Naive thymus-derived CD4-positive, alpha-beta T cell (primary cell): ENCODE measurements around the gene PANK4. TPM values are rescaled to one million over a fixed set of nuclear protein-coding genes. Genes with fewer than 3 reads are reported as not detected.

ENCODE experiments used
- ATAC-seq: fragments of 150-1000 bp; cut with Tn5 transposase; 2 replicates; pipeline ENCODE4 v1.10.0; 2021; ENCODE audit warnings: mild to moderate bottlenecking, moderate library complexity
- CTCF ChIA-PET: fragments of 350-600 bp; sonication (Branson Sonifier 250); formaldehyde crosslinking; loops from one replicate; lab custom pipeline; 2021; ENCODE audit warnings: antibody characterized with exemption; lab: Charles Lee
- POLR2A ChIA-PET: fragments of 350-600 bp; sonication (Branson Sonifier 250); formaldehyde crosslinking; loops from one replicate; lab custom pipeline; 2021; ENCODE audit warnings: antibody characterized with exemption, inconsistent platforms; lab: Charles Lee
- DNase-seq, 9 donors: peaks; one replicate each; pipeline versions ENCODE4 v3.0.0 to v3.0.0-alpha.2; 2020 to 2022; ENCODE audit warnings: mixed read lengths in 1 of 9
- H3K27ac ChIP-seq: one replicate; pipeline ENCODE4 v1.7.0; 2013; ENCODE audit warnings: mild to moderate bottlenecking, low read depth, low read length, moderate library complexity
- H3K27me3 ChIP-seq, 2 donors: one replicate each; pipeline ENCODE4 v1.7.0; 2013; ENCODE audit warnings: low read length in 2 of 2, mild to moderate bottlenecking in 2 of 2, moderate library complexity in 2 of 2; ENCODE audit not compliant: control insufficient read depth in 2 of 2, insufficient read depth in 2 of 2
- H3K36me3 ChIP-seq, 3 experiments: 1 replicate in 2 of 3; 2 replicates in 1 of 3; pipeline ENCODE4 v1.7.0; 2013; ENCODE audit warnings: low read length in 3 of 3, mild to moderate bottlenecking in 3 of 3, moderate library complexity in 1 of 3; ENCODE audit not compliant: insufficient read depth in 3 of 3, control insufficient read depth in 2 of 3
- H3K4me1 ChIP-seq, 2 donors: one replicate each; pipeline ENCODE4 v1.7.0; 2013; ENCODE audit warnings: low read length in 2 of 2, mild to moderate bottlenecking in 2 of 2, moderate library complexity in 1 of 2; ENCODE audit not compliant: control insufficient read depth in 2 of 2, insufficient read depth in 2 of 2
- H3K4me3 ChIP-seq: 2 replicates; pipeline ENCODE4 v1.7.0; 2013; ENCODE audit warnings: mild to moderate bottlenecking, low read length
- H3K9me3 ChIP-seq, 3 experiments: 1 replicate in 2 of 3; 2 replicates in 1 of 3; pipeline ENCODE4 v1.7.0; 2013; ENCODE audit warnings: low read length in 3 of 3; ENCODE audit not compliant: control insufficient read depth in 2 of 3
- H3K27ac Mint-ChIP-seq, 9 donors: one replicate each; pipeline ENCODE4 v1.8.0; 2020 to 2022; ENCODE audit warnings: mixed read lengths in 9 of 9, mild to moderate bottlenecking in 8 of 9, moderate library complexity in 5 of 9, inconsistent platforms in 2 of 9
- H3K27me3 Mint-ChIP-seq, 5 donors: one replicate each; pipeline ENCODE4 v1.8.0; 2021 to 2022; ENCODE audit warnings: mixed read lengths in 5 of 5, mild to moderate bottlenecking in 1 of 5
- H3K36me3 Mint-ChIP-seq, 5 donors: one replicate each; pipeline ENCODE4 v1.8.0; 2020 to 2022; ENCODE audit warnings: mixed read lengths in 5 of 5, mild to moderate bottlenecking in 3 of 5, inconsistent platforms in 1 of 5
- H3K4me1 Mint-ChIP-seq, 7 donors: one replicate each; pipeline ENCODE4 v1.8.0; 2020 to 2022; ENCODE audit warnings: mixed read lengths in 7 of 7, mild to moderate bottlenecking in 3 of 7, inconsistent platforms in 1 of 7
- H3K4me3 Mint-ChIP-seq, 10 donors: one replicate each; pipeline ENCODE4 v1.8.0; 2020 to 2022; ENCODE audit warnings: mild to moderate bottlenecking in 10 of 10, mixed read lengths in 10 of 10, moderate library complexity in 6 of 10, inconsistent platforms in 2 of 10
- H3K9me3 Mint-ChIP-seq, 11 donors: one replicate each; pipeline ENCODE4 v1.8.0; 2020 to 2022; ENCODE audit warnings: mixed read lengths in 11 of 11, mild to moderate bottlenecking in 4 of 11, inconsistent platforms in 1 of 11, moderate library complexity in 1 of 11
- intact Hi-C, 2 donors: fragments of 100-400 bp; cut with micrococcal nuclease; formaldehyde crosslinking; loops; one replicate each; pipeline ENCODE4 v1.15.1; 2023
- polyA plus RNA-seq, 2 donors: library from polyadenylated mRNA; unstranded; fragments of 300-500 nt; fragmentation: Illumina TruSeq; gene quantifications; one replicate each; pipeline ENCODE4 v1.2.3, GENCODE V29; 2021
- total RNA-seq, 6 experiments: library from RNA in 5 of 6; stranded (reverse) in 5 of 6; gene quantifications; 1 replicate in 5 of 6; 2 replicates in 1 of 6; pipeline ENCODE4 v1.2.3 and lab custom pipeline; 2021 to 2026

PANK4 gene
- total and polyA plus RNA-seq, 7 experiments from 2014 or later, result 12.7 to 91.2 (median 64.4) TPM

DNA sequence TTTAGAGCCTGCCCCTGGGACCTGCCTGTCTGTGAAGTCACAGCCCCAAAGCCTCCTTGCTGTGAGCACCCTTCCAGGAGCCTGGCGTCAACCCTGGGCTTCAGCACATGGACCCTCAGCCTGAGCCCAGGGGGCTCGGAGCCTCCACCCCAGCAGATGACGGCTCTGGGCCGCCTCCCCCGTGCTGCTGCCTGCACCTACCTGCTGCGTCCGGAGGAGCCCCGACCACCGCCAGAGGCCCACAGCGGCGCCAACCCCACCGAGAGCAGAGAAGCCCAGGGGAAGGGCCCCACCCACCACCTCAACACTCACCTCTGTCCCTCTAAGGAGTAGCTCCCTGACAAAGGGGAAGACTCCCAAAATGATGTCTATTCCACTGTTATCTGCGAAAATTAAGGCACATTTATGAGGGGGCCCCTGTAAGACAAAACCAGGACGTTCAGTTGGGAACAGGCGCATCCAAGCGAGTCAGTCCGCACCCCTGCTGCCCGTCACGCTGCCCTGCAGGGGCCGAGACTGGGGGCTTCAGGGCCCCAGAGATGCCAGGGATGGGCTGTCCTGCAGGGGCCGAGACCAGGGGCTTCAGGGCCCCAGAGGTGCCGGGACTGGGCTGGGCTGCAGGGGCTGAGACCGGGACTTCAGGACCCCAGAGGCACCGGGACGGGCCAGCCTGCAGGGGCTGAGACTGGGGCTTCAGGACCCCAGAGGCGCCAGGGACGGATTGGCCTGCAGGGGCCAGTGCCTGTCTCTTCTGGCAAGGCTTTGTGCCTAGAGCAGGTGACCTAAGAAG, 15.8 kb downstream of the PANK4 start:
- Histone ChIP-seq H3K9me3 (no peaks in the 10 kb centered on the region), H3K4me3 (no peak overlapping the region), H3K4me1 (no peaks in the 10 kb centered on the region), H3K27me3 (no peaks in the 10 kb centered on the region), H3K27ac (no peak overlapping the region), H3K36me3 (peaks cover 0 to 82% (median 28%) of the 10 kb centered on the region in 3 experiments)
- H3K4me3 Mint-ChIP-seq, result no peak overlapping the region
- H3K27me3 Mint-ChIP-seq, result no peaks in the 10 kb centered on the region
- H3K9me3 Mint-ChIP-seq, result peaks cover 0 to 1% (median 0%) of the 10 kb centered on the region in 11 donors
- peaks cover 0 to 10% (median 2%) of the 10 kb centered on the region in 5 donors for H3K36me3 Mint-ChIP-seq
- ChIA-PET POLR2A (no interaction called here), CTCF (no interaction called here)
- DNase-seq, result no peak
- H3K27ac Mint-ChIP-seq, result no peak overlapping the region
- intact Hi-C loops, result no loop called here
- H3K4me1 Mint-ChIP-seq, result peaks cover 0 to 2% (median 0%) of the 10 kb centered on the region in 7 donors
- no peak for ATAC-seq

DNA sequence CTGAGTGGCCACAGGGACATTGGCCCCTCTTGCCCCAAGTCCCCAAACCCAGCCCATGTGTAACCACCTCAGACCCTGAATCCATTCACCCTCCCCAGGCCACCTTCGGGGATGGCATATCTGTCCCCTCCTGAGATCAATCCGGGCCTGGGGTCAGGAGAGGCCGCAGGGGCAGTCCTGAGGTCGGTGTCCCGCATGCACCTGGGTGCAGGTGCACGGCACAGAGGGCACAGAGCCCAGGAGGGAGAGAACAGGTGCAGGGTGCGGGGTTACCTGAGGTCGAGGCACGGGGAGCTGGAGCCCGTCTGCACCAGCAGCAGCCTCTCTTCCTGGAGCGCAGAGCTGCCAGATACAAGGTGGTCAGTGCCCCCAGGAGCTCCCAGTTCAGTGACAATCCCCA, 16.8 kb downstream of the PANK4 start:
- intact Hi-C loops, result no loop called here
- CTCF ChIA-PET, result no interaction called here
- no peak overlapping the region for H3K27ac ChIP-seq
- Mint-ChIP-seq H3K27ac (no peak overlapping the region), H3K4me3 (no peak overlapping the region), H3K36me3 (peaks cover 0 to 10% (median 2%) of the 10 kb centered on the region in 5 donors), H3K4me1 (peaks cover 0 to 4% (median 0%) of the 10 kb centered on the region in 7 donors), H3K9me3 (peaks cover 0 to 2% (median 0%) of the 10 kb centered on the region in 11 donors), H3K27me3 (no peaks in the 10 kb centered on the region)
- POLR2A ChIA-PET, result no interaction called here
- H3K27me3 ChIP-seq, result no peaks in the 10 kb centered on the region
- no peaks in the 10 kb centered on the region for H3K4me1 ChIP-seq
- DNase-seq (no peak), ATAC-seq (no peak)
- no peak overlapping the region for H3K4me3 ChIP-seq
- no peaks in the 10 kb centered on the region for H3K9me3 ChIP-seq
- peaks cover 0 to 73% (median 19%) of the 10 kb centered on the region in 3 experiments for H3K36me3 ChIP-seq

DNA sequence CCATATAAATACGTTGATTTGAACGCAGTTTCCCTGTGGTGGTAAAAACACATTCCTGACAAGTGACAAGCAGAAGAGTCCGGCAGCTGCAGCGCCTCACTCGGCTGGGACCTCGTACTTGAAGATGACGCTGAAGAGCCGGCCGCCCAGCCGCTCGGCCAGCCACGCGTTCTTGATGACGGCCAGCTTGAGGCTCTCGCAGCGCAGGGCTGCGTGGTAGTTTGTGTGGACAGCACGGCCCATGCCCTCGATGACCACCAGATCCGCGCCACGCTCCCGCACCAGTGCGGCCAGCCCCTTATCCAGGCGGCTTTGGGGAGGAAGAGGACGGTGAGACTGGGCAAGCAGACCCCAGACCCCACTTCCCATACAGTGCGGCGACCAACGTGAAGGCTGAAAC, 17.6 kb downstream of the PANK4 start:
- Histone ChIP-seq H3K27ac (no peak overlapping the region), H3K36me3 (peaks cover 0 to 66% (median 15%) of the 10 kb centered on the region in 3 experiments), H3K9me3 (no peaks in the 10 kb centered on the region), H3K27me3 (no peaks in the 10 kb centered on the region), H3K4me3 (no peak overlapping the region), H3K4me1 (no peaks in the 10 kb centered on the region)
- Mint-ChIP-seq H3K36me3 (peaks cover 0 to 10% (median 2%) of the 10 kb centered on the region in 5 donors), H3K4me3 (no peak overlapping the region), H3K27ac (peak overlapping the region in 1 of 9 donors; percentile 19), H3K27me3 (no peaks in the 10 kb centered on the region), H3K4me1 (peaks cover 0 to 4% (median 0%) of the 10 kb centered on the region in 7 donors), H3K9me3 (peaks cover 0 to 2% (median 0%) of the 10 kb centered on the region in 11 donors)
- CTCF ChIA-PET, result no interaction called here
- DNase-seq (no peak), ATAC-seq (no peak)
- intact Hi-C loops, result no loop called here
- POLR2A ChIA-PET, result interaction anchor here (1.4 kb wide), 1 partner anchor 15 kb away, joined by 4 read pairs; no protein-coding TSS in a partner anchor

DNA sequence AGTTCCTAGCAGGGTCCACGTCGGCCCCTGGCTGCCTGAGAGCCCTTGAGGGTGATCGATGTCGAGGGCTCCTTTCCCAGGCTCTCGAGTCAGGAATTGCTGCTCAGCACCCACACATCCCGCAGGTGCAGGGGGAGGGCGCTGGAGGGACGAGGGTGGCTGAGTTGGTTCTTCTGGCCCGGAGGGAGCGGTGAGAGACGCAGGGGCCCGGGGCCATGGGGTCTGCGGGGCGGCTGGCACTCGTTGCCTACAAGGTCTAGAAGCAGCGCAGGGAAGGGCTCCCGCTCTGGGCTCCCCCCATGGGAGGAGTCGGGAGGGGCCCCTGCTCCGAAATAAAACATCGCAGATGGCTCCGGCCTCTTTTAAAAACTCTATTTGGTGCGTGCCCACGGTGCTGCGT, 18.2 kb downstream of the PANK4 start:
- H3K27ac Mint-ChIP-seq, result no peak overlapping the region
- peaks cover 0 to 4% (median 0%) of the 10 kb centered on the region in 7 donors for H3K4me1 Mint-ChIP-seq
- Histone ChIP-seq H3K27me3 (no peaks in the 10 kb centered on the region), H3K4me3 (no peak overlapping the region), H3K4me1 (no peaks in the 10 kb centered on the region), H3K27ac (no peak overlapping the region), H3K36me3 (peaks cover 0 to 60% (median 12%) of the 10 kb centered on the region in 3 experiments), H3K9me3 (no peaks in the 10 kb centered on the region)
- POLR2A ChIA-PET, result interaction anchor here (0.6 to 1.4 kb wide), 2 partner anchors 16 to 40 kb away, joined by 3 to 4 read pairs; no protein-coding TSS in a partner anchor
- ATAC-seq (no peak), DNase-seq (no peak)
- peaks cover 0 to 2% (median 0%) of the 10 kb centered on the region in 11 donors for H3K9me3 Mint-ChIP-seq
- CTCF ChIA-PET, result no interaction called here
- no peaks in the 10 kb centered on the region for H3K27me3 Mint-ChIP-seq
- intact Hi-C loops, result no loop called here
- no peak overlapping the region for H3K4me3 Mint-ChIP-seq
- H3K36me3 Mint-ChIP-seq, result peaks cover 0 to 10% (median 2%) of the 10 kb centered on the region in 5 donors

DNA sequence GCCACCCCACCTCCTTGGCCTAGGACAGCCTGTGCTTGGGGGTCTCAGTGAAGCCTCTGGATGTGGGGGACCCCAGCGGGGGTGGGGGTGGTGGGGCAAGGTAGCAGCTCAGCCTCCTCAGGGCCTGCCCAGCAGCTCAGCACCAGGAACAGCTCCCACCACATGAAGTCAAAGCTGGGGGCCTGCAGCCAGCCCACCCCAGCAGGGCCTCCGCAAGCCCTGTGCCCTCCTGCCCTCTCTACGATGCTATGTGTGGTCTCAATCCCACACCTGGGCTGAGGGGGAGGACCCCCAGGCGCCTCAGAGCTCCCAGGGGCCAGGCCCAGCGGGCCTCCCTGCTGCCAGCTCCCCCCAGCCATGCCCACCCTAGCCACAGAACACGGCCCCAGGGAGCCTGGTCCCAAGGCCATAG, 18.6 kb downstream of the PANK4 start:
- H3K27me3 Mint-ChIP-seq, result no peaks in the 10 kb centered on the region
- Histone ChIP-seq H3K4me1 (no peaks in the 10 kb centered on the region), H3K4me3 (no peak overlapping the region), H3K27me3 (no peaks in the 10 kb centered on the region), H3K9me3 (no peaks in the 10 kb centered on the region), H3K36me3 (peaks cover 0 to 56% (median 12%) of the 10 kb centered on the region in 3 experiments), H3K27ac (no peak overlapping the region)
- intact Hi-C loops, result no loop called here
- H3K4me3 Mint-ChIP-seq, result no peak overlapping the region
- no peak overlapping the region for H3K27ac Mint-ChIP-seq
- peaks cover 0 to 4% (median 0%) of the 10 kb centered on the region in 7 donors for H3K4me1 Mint-ChIP-seq
- POLR2A ChIA-PET, result interaction anchor here (0.6 to 1.4 kb wide), 2 partner anchors 16 to 41 kb away, joined by 3 to 4 read pairs; no protein-coding TSS in a partner anchor
- ATAC-seq (no peak), DNase-seq (no peak)
- CTCF ChIA-PET, result no interaction called here
- H3K36me3 Mint-ChIP-seq, result peaks cover 0 to 10% (median 2%) of the 10 kb centered on the region in 5 donors
- H3K9me3 Mint-ChIP-seq, result peaks cover 0 to 2% (median 0%) of the 10 kb centered on the region in 11 donors

DNA sequence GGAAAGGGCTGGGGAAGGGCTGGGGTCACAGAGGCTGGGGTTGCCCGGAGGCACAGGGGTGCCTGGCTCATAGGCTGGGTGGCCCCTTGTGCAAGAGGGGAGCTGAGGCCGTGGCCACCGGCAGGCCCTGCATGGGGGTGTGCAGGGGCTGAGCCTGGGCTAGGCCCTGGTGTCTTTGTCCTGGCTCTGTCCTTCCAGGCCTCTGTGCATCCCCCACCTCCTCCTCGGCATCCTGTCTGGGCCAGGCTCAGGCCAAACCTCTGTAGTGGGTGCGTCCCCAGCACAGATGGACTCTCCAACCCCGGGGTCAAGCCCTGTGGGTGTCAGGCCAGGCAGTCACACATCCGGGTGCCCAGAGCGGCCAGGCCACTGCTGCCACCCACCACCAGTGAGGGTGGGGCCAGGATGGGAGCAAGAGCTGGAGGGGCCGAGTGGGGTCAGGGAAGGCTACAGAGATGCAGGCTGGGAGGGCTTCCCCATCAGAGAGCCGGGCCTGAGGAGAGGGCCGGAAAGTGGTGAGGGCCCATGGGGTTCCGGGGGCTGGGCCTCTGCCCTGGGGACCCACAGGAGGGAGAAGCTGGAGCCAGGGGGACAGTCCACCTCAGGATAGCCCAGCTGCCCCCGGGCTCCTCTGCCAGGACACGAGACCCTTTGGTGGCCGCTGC, 19.4 kb downstream of the PANK4 start:
- DNase-seq, result no peak
- Histone ChIP-seq H3K9me3 (no peaks in the 10 kb centered on the region), H3K4me3 (no peak overlapping the region), H3K27me3 (no peaks in the 10 kb centered on the region), H3K27ac (no peak overlapping the region), H3K4me1 (no peaks in the 10 kb centered on the region), H3K36me3 (peaks cover 0 to 49% (median 12%) of the 10 kb centered on the region in 3 experiments)
- Mint-ChIP-seq H3K36me3 (peaks cover 0 to 10% (median 2%) of the 10 kb centered on the region in 5 donors), H3K4me1 (peaks cover 0 to 4% (median 0%) of the 10 kb centered on the region in 7 donors), H3K4me3 (no peak overlapping the region), H3K27me3 (no peaks in the 10 kb centered on the region), H3K9me3 (peaks cover 0 to 2% (median 0%) of the 10 kb centered on the region in 11 donors), H3K27ac (peak overlapping the region in 1 of 9 donors; percentile 32)
- ChIA-PET POLR2A (interaction anchor here (1.4 kb wide), 2 partner anchors 17 to 18 kb away, joined by 3 to 4 read pairs; no protein-coding TSS in a partner anchor), CTCF (no interaction called here)
- no peak for ATAC-seq
- intact Hi-C loops, result no loop called here
